Measurements from ENCODE around the gene CD300C.

CD300C gene

DNA sequence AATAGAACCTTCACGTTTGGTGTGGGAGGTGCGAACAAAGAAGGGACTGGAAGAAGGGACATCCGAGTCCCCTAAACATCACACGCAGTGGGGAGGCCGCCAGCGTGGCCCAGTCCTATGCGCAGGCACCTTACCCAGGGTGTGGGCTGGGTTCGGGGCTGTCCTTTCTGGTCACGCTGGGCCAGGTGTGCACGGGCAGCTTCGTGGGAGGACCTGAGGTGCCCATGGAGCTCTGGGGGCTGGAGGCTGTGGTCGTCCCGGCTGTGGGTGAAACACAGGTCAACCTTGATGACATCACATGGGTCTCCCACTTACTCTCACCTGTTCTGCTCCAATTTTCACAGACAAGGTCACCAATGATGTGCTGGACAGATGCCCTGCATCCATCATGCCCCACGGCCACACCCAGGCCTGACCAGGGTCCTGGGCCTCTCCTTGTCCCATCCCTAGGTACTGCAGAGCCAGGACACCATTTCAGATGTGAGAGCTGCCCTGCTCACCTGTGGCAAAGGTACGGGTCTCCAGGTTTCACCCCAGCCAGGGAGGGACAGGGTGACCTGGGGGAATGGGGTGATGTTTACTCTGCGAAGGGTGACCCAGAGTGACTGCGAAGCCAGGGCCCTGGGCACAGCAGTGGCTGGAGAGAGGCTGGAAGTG is 3.1 kb downstream of the CD300C start:
- H3K4me3 ChIP-seq (ENCODE audit: low read depth, low read length), result no peak overlapping the region
- TF ChIP-seq, protein P1, sequence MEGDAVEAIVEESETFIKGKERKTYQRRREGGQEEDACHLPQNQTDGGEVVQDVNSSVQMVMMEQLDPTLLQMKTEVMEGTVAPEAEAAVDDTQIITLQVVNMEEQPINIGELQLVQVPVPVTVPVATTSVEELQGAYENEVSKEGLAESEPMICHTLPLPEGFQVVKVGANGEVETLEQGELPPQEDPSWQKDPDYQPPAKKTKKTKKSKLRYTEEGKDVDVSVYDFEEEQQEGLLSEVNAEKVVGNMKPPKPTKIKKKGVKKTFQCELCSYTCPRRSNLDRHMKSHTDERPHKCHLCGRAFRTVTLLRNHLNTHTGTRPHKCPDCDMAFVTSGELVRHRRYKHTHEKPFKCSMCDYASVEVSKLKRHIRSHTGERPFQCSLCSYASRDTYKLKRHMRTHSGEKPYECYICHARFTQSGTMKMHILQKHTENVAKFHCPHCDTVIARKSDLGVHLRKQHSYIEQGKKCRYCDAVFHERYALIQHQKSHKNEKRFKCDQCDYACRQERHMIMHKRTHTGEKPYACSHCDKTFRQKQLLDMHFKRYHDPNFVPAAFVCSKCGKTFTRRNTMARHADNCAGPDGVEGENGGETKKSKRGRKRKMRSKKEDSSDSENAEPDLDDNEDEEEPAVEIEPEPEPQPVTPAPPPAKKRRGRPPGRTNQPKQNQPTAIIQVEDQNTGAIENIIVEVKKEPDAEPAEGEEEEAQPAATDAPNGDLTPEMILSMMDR (IDR thresholded peaks at IDR 0.05; ENCODE audit: low read depth, low read length), result no peak

DNA sequence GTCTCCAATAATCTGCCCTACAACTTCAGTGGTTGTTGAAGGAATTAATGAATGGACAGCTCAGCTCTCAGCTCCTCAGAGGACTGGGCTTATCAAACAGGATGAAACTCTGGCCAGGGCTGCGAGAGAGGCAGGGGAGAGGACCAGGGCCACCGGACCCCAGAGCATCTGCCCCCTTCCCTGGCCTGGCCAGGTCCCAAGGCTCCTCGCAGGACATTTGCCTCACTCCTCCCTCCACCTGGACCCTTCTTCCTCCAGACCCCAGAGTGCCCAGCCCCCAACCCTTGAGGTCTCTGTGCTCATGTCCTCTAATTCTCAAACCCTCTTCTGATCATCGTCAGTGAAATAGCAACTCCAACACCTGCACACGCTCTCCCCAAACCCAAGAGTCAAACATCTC is 3.7 kb downstream of the CD300C start:
- no peak overlapping the region for H3K4me3 ChIP-seq (ENCODE audit: low read depth, low read length)
- TF ChIP-seq, protein P1 (IDR thresholded peaks at IDR 0.05; ENCODE audit: low read depth, low read length), result no peak

DNA sequence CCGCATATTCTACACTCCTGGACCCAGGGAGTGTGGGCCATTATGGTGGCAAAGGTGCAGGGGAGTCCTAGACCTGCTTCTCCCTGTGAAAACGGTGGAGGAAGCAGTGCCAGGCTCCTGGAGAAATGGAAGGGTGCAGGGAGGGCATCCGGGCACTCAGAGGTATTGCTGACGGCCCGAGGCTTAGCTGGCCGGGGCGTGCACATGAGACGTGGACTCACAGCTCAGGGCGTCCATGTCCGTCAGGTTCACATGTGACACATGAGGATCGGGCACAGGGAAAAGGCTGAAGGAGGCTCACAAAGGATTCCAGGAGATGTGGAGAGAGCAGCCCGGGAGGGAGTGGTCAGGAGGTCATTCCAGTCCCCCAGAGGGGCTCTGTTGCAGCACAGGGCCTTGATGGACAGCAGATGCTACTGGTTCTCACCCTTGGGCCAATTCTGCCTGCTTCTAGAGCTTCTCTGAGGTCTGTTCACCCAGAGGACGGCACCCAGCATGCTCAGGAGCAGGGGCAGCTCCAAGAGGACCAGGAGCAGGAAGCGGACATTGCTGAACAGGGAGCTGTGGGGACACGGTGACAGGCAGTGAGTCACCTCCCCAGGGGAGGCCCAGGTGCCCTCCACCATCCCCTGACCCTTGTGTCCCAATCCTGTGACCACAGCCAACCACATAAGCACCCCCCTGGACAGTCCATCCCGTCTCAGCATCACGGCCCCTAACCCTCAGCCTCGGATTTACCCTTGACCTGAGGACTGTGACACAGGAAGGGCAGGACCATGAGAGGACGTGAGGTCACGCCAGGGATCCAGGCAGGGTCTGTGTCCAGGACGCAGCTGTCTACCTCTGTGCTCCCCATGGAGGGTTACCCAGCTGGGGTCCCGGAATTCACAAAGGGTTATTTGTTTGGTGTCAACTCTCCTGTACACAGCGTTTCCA is 4.5 kb downstream of the CD300C start:
- H3K4me3 ChIP-seq (ENCODE audit: low read depth, low read length), result no peak overlapping the region
- TF ChIP-seq, protein P1 (IDR thresholded peaks at IDR 0.05; ENCODE audit: low read depth, low read length), result no peak

DNA sequence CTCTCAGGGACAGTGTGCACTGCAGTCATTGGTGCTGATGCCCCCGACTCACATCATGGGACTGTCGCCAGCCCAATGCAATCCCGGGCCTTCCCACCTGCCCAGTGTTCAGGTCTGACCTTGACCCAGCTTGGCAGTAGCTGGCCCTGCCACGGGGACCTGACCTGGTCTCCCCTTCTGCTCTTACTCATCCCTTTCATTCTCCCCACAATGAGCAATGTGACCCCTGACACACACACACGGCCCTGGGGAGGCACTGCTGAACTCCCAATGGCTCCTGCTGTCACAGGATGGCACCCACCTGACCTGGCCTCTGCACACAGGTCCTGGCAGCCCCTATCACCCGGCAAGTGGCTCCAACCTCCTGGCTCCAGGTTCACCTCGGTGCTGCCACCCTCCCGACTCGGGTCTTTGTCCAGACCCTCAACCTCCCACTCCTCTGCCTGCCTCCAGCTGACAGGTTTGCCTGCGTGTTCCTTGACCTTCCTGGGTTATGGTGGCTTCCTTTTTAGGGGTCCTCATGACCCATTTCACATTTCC is 6.6 kb downstream of the CD300C start:
- H3K4me3 ChIP-seq (ENCODE audit: low read depth, low read length), result no peak overlapping the region
- TF ChIP-seq, protein P1 (IDR thresholded peaks at IDR 0.05; ENCODE audit: low read depth, low read length), result no peak

DNA sequence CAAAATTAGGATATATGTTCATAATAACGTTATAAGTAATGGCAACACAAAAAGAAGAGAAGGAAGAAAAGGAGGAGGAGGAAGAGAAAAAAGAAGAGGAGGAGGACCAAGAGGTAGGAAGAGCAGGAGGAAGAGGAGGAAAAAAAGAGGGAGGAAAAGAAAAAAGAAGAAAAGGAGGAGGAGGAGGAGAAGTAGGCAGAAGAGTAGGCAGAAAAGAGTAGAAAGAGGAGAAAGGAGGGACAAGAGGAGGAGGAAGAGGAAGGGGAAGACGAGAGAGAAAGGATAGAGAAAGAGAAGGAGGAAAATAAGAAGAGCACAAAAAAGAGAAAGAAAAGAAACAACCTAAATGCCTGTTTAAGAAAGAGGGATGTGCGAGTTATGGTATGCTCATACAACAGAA is 9.0 kb downstream of the CD300C start:
- TF ChIP-seq, protein P1 (IDR thresholded peaks at IDR 0.05; ENCODE audit: low read depth, low read length), result no peak
- no peak overlapping the region for H3K4me3 ChIP-seq (ENCODE audit: low read depth, low read length)

DNA sequence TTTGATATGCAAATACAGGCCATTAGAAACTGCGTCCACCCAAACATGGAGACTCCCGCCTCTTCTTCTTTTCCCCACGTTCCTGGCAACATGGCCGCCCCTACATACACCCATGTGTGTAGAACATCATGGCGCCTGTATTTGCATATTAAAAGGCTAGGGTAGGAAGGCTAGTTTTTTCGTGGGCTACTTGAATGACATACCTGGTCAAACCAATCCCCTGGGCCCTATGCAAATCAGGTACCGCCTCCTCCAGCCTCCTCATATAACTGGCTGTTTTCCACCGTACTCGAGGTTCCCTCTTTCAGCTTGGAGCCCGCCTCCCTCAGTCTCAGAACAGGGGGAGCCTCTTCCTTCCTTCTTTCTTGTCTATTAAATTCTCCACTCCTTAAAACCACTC is 13.8 kb downstream of the CD300C start:
- TF ChIP-seq, protein P1 (IDR thresholded peaks at IDR 0.05; ENCODE audit: low read depth, low read length), result no peak
- no peak overlapping the region for H3K4me3 ChIP-seq (ENCODE audit: low read depth, low read length)
